Ectodermal cell (in vitro differentiated cells): ENCODE data around the gene AHI1.

Experiments
- H3K27ac ChIP-seq: 2 replicates; pipeline ENCODE4 v1.7.0; 2013; ENCODE audit warnings: mild to moderate bottlenecking, low read depth, low read length; ENCODE audit not compliant: insufficient read depth, poor library complexity, severe bottlenecking
- H3K27me3 ChIP-seq: 2 replicates; pipeline ENCODE4 v1.7.0; 2013; ENCODE audit warnings: mild to moderate bottlenecking, low read length; ENCODE audit not compliant: insufficient read depth, control insufficient read depth, poor library complexity, severe bottlenecking
- H3K36me3 ChIP-seq: one replicate; pipeline ENCODE4 v1.7.0; 2013; ENCODE audit warnings: low read length; ENCODE audit not compliant: control insufficient read depth, insufficient read depth
- H3K4me1 ChIP-seq: one replicate; pipeline ENCODE4 v1.7.0; 2013; ENCODE audit warnings: low read length; ENCODE audit not compliant: control insufficient read depth, insufficient read depth
- H3K4me3 ChIP-seq: 2 replicates; pipeline ENCODE4 v1.7.0; 2013; ENCODE audit warnings: low read depth, low read length, control low read depth; ENCODE audit not compliant: insufficient read depth
- H3K9me3 ChIP-seq: 2 replicates; pipeline ENCODE4 v1.7.0; 2013; ENCODE audit warnings: mild to moderate bottlenecking, low read length, moderate library complexity; ENCODE audit not compliant: control insufficient read depth
- WGBS, 2 experiments: methylation state at CpG; one replicate each; pipeline ENCODE4 v1.1.7; 2013; ENCODE audit warnings: missing lambda C conversion rate in 2 of 2; 5-methylcytosine and 5-hydroxymethylcytosine counted together

AHI1 gene

DNA sequence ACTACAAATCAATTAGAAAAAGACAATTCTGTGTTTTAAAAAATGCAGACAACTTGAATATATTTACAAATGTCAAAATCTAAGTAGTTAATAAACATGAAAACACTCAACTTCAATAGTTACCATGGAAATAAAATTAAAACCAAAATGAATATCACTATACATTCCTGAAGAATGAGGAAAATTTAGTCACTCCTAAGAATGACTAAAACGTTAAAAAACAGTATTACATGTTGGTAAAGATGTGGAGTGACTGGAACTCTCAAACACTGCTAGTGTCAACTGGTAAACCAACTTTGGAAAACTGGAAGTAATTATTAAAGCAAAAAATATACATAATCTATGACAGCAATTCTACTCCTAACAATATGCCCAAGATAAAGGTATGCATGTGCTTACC, 36.3 kb downstream of the AHI1 start:
- Histone ChIP-seq H3K36me3 (peaks cover 7% of the 10 kb centered on the region), H3K27ac (no peak overlapping the region), H3K4me3 (no peak overlapping the region), H3K27me3 (no peaks in the 10 kb centered on the region), H3K9me3 (no peaks in the 10 kb centered on the region), H3K4me1 (no peaks in the 10 kb centered on the region)
- WGBS, 2 experiments, result no CpG with 5 or more reads among the region's 1 CpG

DNA sequence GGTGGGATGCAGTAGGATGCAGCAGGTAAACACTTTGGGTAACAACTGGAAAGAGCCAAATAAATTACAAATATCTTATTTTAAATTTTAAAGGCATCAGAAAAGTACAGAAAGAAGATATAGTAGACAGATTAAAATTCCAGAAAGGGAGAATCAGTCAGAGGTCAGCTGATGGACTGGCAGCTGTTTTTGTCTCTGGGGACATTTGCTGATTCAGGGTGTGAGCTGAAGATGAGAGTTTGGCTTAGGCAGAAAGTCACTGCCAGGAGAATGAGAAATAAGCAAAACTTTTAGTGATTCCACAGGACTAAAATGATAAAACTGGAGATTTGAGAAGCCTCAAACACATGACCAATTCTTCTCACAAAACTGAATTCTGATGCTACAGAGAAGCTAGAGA, 39.5 kb downstream of the AHI1 start:
- Histone ChIP-seq H3K27me3 (no peaks in the 10 kb centered on the region), H3K4me3 (no peak overlapping the region), H3K27ac (no peak overlapping the region), H3K4me1 (no peaks in the 10 kb centered on the region), H3K36me3 (no peaks in the 10 kb centered on the region), H3K9me3 (no peaks in the 10 kb centered on the region)

DNA sequence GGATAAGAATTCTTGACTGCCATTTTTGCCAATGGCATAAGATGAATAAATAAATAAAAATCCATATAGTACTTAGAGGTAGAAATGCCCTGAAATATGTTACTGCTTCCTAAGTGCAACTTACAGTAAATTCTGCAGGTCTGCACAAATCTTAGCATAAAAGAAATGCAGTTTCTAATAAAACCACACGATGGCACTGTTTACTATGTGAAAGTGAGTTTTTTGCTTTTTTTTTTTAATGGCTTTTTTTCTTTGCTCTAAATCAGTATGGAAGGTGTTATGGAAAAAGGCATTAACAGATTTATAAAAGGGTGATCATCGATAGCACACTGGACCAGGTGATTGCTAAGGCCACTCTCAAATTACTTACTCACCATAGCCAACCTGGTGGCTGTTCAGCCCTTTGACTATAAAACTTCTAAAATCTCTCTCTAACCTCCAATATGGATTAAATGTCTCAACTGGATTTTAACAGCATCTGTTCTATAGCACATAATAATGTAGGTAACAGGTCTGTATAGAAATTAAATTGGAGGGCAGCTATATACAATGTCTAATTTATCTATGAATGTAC, 45.8 kb downstream of the AHI1 start:
- Histone ChIP-seq H3K27ac (no peak overlapping the region), H3K4me1 (no peaks in the 10 kb centered on the region), H3K27me3 (no peaks in the 10 kb centered on the region), H3K36me3 (no peaks in the 10 kb centered on the region), H3K4me3 (no peak overlapping the region), H3K9me3 (no peaks in the 10 kb centered on the region)
- WGBS, 2 experiments, result 32 to 41% methylated on average over 2 of the region's 2 CpGs

DNA sequence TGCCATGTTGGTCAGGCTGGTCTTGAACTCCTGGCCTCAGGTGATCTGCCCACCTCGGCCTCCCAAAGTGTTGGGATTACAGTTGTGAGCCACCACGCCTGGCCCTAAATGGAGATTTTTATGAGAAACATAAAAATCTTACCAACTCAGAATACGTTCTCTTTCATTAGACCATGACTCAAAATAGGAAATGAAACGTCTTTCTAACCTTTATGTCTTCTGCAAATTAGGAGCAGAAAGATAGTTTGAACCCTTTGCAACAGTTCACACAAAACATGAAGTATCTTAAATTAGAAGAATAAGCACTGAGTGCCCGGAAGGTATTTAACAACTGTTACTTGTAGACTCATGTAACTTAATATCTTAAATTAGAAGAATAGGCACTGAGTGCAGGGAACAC, 48.3 kb downstream of the AHI1 start:
- Histone ChIP-seq H3K4me3 (no peak overlapping the region), H3K36me3 (peaks cover 4% of the 10 kb centered on the region), H3K27ac (no peak overlapping the region), H3K9me3 (no peaks in the 10 kb centered on the region), H3K4me1 (no peaks in the 10 kb centered on the region), H3K27me3 (no peaks in the 10 kb centered on the region)
- WGBS, 2 experiments, result 92 to 94% methylated on average over 5 of the region's 5 CpGs

DNA sequence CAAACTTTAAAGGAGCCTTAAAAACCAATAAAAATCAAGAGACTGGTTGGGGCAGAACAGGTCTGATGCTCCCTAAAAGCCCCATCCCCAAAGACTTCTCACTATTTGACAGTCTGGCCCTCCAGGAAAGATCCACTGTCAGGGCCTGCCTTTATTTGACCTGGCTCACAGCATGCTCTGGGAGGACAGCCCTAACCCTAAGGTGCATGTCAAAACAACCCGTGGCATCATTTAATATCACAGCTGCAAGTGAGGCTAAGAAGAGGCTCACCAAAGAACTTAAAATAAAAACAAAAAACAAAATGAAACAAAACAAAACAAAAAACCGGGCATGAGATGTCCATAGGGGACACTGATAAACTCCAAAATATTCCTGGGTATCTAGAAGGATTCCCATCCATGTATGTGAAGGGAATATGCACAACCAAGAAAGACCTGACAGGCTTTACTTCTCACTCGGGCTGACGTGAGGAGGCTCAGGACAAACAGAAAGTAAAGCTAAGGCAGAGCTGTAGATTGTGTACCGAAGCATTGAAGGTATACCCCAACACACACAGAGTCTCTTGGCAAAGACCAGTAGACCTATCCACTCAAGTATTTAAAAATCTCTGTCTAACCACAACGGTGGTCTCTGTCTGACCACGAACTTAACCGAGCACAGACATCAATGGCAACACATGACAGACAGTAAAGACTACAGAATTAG, 57.3 kb downstream of the AHI1 start:
- no peaks in the 10 kb centered on the region for H3K27me3 ChIP-seq
- H3K4me1 ChIP-seq, result no peaks in the 10 kb centered on the region
- no peak overlapping the region for H3K27ac ChIP-seq
- H3K9me3 ChIP-seq, result no peaks in the 10 kb centered on the region
- H3K4me3 ChIP-seq, result no peak overlapping the region
- 87 to 96% methylated on average over 8 of the region's 8 CpGs for WGBS, 2 experiments
- no peaks in the 10 kb centered on the region for H3K36me3 ChIP-seq

DNA sequence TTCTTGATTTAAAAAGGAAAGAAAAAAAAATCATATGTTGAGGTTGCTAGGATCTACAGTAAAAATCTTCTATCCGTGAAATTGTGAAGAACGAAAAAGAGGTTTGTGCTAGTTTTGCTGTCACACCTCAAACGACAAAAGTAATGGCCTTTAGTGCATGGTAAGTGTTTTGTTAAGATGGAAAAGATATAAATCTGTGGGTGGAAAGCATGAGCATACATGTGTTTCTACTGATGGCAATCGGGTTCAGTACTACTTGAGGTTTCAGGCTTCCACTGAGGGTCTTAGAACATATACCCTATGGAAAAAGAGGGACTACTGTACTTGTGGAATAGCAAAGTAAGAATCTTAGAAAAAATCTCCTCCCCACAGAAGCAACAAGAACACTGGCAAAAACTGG, 58.0 kb downstream of the AHI1 start:
- Histone ChIP-seq H3K4me1 (no peaks in the 10 kb centered on the region), H3K4me3 (no peak overlapping the region), H3K36me3 (no peaks in the 10 kb centered on the region), H3K9me3 (no peaks in the 10 kb centered on the region), H3K27me3 (no peaks in the 10 kb centered on the region), H3K27ac (no peak overlapping the region)
- 95 to 96% methylated on average over 4 of the region's 4 CpGs for WGBS, 2 experiments

DNA sequence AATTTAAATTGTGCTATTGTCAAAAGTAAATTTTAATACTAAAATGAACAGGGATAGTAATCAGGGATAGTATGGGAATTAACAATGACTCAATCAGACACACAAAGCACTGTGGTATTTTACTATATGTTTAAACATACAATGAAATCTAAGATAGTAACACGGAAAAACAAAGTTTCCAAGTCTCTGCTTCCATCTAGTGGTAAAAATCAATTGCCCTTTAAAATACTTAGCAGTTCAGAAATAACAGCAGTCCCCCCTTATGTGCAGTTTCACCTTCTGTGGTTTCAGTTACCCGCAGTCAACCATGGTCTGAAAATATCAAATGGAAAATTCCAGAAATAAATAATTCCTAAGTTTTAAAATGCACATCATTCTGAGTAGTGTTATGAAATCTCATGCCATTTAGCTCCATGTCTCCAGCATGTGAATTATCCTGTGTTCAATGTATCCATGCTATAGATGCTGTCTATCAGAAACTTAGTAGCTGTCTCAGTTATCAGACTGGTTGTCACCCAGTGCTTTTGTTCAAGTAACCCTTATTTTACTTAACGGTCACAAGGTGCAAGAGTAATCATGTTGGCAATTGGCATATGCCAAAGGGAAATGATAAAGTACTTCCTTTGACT, 58.5 kb downstream of the AHI1 start:
- Histone ChIP-seq H3K27ac (no peak overlapping the region), H3K36me3 (no peaks in the 10 kb centered on the region), H3K27me3 (no peaks in the 10 kb centered on the region), H3K9me3 (no peaks in the 10 kb centered on the region), H3K4me3 (no peak overlapping the region), H3K4me1 (no peaks in the 10 kb centered on the region)
- WGBS, 2 experiments, result 81% methylated on average over 2 to 3 of the region's 3 CpGs

DNA sequence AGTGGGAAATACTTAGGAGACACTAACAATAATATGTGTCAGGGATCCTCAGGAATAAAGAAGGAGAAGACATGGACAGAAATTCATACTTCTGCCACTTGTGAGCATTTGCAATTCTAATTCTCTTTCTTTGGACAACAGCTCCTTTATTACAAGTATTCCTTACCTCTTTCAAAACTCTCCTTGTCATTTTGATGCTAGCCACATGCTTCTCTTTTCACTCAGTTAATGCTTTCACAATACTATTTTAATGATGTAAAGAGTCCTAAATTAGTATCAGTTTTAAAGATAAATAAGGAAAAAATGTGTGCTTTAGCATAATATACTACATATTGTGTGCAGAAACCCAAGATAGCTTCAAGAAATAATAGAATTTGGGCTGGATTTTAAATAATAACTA, 62.5 kb downstream of the AHI1 start:
- H3K27ac ChIP-seq, result no peak overlapping the region
- no peaks in the 10 kb centered on the region for H3K36me3 ChIP-seq
- H3K9me3 ChIP-seq, result no peaks in the 10 kb centered on the region
- H3K4me1 ChIP-seq, result no peaks in the 10 kb centered on the region
- H3K4me3 ChIP-seq, result no peak overlapping the region
- no peaks in the 10 kb centered on the region for H3K27me3 ChIP-seq

DNA sequence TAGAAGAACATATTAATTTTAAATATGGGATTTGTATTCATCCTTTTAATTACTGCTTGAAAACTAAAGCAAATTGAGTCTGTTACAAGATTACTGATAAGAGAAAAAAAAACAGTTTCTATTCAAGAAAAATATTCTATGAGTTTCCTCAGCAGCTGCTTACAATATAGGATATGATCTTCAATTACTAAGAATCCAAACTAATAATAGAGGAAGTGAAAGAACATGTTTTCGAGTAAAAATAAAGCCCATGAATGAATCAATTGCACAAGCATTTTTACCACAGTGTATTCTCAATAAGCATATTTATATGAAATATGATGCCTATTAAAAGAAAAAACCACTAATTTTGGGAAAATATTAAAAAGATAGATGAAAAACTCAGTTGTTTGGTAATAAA, 63.4 kb downstream of the AHI1 start:
- no CpG with 5 or more reads among the region's 1 CpG for WGBS, 2 experiments
- Histone ChIP-seq H3K27me3 (no peaks in the 10 kb centered on the region), H3K9me3 (no peaks in the 10 kb centered on the region), H3K4me3 (no peak overlapping the region), H3K4me1 (no peaks in the 10 kb centered on the region), H3K36me3 (no peaks in the 10 kb centered on the region), H3K27ac (no peak overlapping the region)

DNA sequence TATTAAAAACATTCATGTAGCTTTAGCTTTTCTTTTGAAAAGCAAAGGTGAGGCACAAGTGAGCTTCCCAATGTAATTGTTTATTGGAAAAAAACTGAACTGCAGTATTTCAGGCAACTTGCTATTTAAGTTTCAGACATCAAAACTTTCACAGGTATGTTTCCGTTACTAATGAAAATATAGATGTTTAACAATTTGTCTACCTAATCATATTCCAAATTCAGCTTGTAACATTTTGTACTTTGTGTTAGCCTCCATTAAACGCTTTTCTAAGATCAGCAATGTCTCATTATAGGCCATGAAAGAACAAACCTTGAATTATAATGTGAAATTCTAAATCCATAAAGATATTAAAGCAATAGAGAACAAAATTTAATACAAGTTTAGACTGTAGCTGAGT, 69.5 kb downstream of the AHI1 start:
- Histone ChIP-seq H3K4me3 (no peak overlapping the region), H3K27me3 (no peaks in the 10 kb centered on the region), H3K27ac (no peak overlapping the region), H3K9me3 (no peaks in the 10 kb centered on the region), H3K4me1 (no peaks in the 10 kb centered on the region), H3K36me3 (no peaks in the 10 kb centered on the region)
- WGBS, 2 experiments, result no CpG with 5 or more reads among the region's 2 CpGs
